ENCODE data around the gene MAPKAP1.

MAPKAP1 gene

GRCh38 chr9:125523681-125524080, 183.3 kb downstream of the MAPKAP1 start:
- no peak overlapping the region for H3K27ac ChIP-seq
- DNase-seq (ENCODE audit: low read depth, low spot score): no peak

GRCh38 chr9:125522328-125522725, 184.7 kb downstream of the MAPKAP1 start:
- DNase-seq (ENCODE audit: low read depth, low spot score): no peak
- H3K27ac ChIP-seq: peak overlapping the region; percentile 98

GRCh38 chr9:125521462-125522327, 185.3 kb downstream of the MAPKAP1 start:
- DNase-seq (ENCODE audit: low read depth, low spot score): peak; percentile 83
- peak overlapping the region; percentile 98 for H3K27ac ChIP-seq

- no peak for DNase-seq (ENCODE audit: low read depth, low spot score)
Observed at GRCh38 chr9:125519734-125520133, 187.3 kb downstream of the MAPKAP1 start.

GRCh38 chr9:125517577-125517976, 189.4 kb downstream of the MAPKAP1 start:
- no peak overlapping the region for H3K27ac ChIP-seq
- no peak for DNase-seq (ENCODE audit: low read depth, low spot score)

More at GRCh38 chr9:125519734-125520133, 187.3 kb downstream of the MAPKAP1 start:
- no peak overlapping the region for H3K27ac ChIP-seq

- no peak for DNase-seq (ENCODE audit: low read depth, low spot score)
- no peak overlapping the region for H3K27ac ChIP-seq
Observed at GRCh38 chr9:125515983-125516940, 190.7 kb downstream of the MAPKAP1 start.

- no peak overlapping the region for H3K27ac ChIP-seq
- no peak for DNase-seq (ENCODE audit: low read depth, low spot score)
Observed at GRCh38 chr9:125515281-125515680, 191.7 kb downstream of the MAPKAP1 start.

- DNase-seq (ENCODE audit: low read depth, low spot score): no peak
- no peak overlapping the region for H3K27ac ChIP-seq
Observed at GRCh38 chr9:125514468-125514867, 192.5 kb downstream of the MAPKAP1 start.

GRCh38 chr9:125513668-125514413, 193.2 kb downstream of the MAPKAP1 start:
- peak; percentile 78 for DNase-seq (ENCODE audit: low read depth, low spot score)
- H3K27ac ChIP-seq: peak overlapping the region; percentile 63

GRCh38 chr9:125513303-125513667, 193.7 kb downstream of the MAPKAP1 start:
- DNase-seq (ENCODE audit: low read depth, low spot score): no peak
- H3K27ac ChIP-seq: peak overlapping the region; percentile 63

GRCh38 chr9:125511789-125512660, 195.0 kb downstream of the MAPKAP1 start:
- peak overlapping the region; percentile 63 for H3K27ac ChIP-seq
- no peak for DNase-seq (ENCODE audit: low read depth, low spot score)

- no peak overlapping the region for H3K27ac ChIP-seq
- DNase-seq (ENCODE audit: low read depth, low spot score): no peak
Observed at GRCh38 chr9:125510980-125511379, 196.0 kb downstream of the MAPKAP1 start.

GRCh38 chr9:125509476-125509875, 197.5 kb downstream of the MAPKAP1 start:
- no peak overlapping the region for H3K27ac ChIP-seq
- DNase-seq (ENCODE audit: low read depth, low spot score): no peak

GRCh38 chr9:125508249-125508648, 198.8 kb downstream of the MAPKAP1 start:
- H3K27ac ChIP-seq: no peak overlapping the region
- DNase-seq (ENCODE audit: low read depth, low spot score): no peak

GRCh38 chr9:125507226-125507625, 199.8 kb downstream of the MAPKAP1 start:
- DNase-seq (ENCODE audit: low read depth, low spot score): no peak

GRCh38 chr9:125505988-125506438, 201.0 kb downstream of the MAPKAP1 start:
- no peak overlapping the region for H3K27ac ChIP-seq
- no peak for DNase-seq (ENCODE audit: low read depth, low spot score)

More at GRCh38 chr9:125507226-125507625, 199.8 kb downstream of the MAPKAP1 start:
- H3K27ac ChIP-seq: no peak overlapping the region

GRCh38 chr9:125504616-125505015, 202.4 kb downstream of the MAPKAP1 start:
- no peak overlapping the region for H3K27ac ChIP-seq
- DNase-seq (ENCODE audit: low read depth, low spot score): no peak

- no peak for DNase-seq (ENCODE audit: low read depth, low spot score)
- no peak overlapping the region for H3K27ac ChIP-seq
Observed at GRCh38 chr9:125497906-125498305, 209.1 kb downstream of the MAPKAP1 start.

- no peak overlapping the region for H3K27ac ChIP-seq
- DNase-seq (ENCODE audit: low read depth, low spot score): no peak
Observed at GRCh38 chr9:125497478-125497877, 209.5 kb downstream of the MAPKAP1 start.
